Hepatocyte (in vitro differentiated cells): ENCODE measurements around the gene ATP8A2. TPM values are rescaled to one million over a fixed set of nuclear protein-coding genes. Genes with fewer than 3 reads are reported as not detected.

ENCODE experiments used
- DNase-seq: peaks from one replicate; pipeline ENCODE4 v3.0.0-alpha.2; 2016; ENCODE audit warnings: low spot score
- H2AFZ ChIP-seq: fragments of 200-600 bp; sonication (generic); 2 replicates; pipeline ENCODE4 v1.6.0; 2016; ENCODE audit warnings: antibody characterized with exemption, mild to moderate bottlenecking
- H3K27ac ChIP-seq: fragments of 200-600 bp; sonication (generic); 2 replicates; pipeline ENCODE4 v1.5.1; 2016; ENCODE audit warnings: mild to moderate bottlenecking
- H3K27me3 ChIP-seq: fragments of 200-600 bp; sonication (generic); 2 replicates; pipeline ENCODE4 v1.6.1; 2016
- H3K36me3 ChIP-seq: fragments of 200-600 bp; sonication (generic); replicated peaks from 2 replicates; pipeline ENCODE4 v1.5.1; 2016; ENCODE audit warnings: low read depth; ENCODE audit not compliant: insufficient read depth
- H3K4me1 ChIP-seq: fragments of 200-600 bp; sonication (generic); 2 replicates; pipeline ENCODE4 v1.5.1; 2016; ENCODE audit warnings: mild to moderate bottlenecking, moderate library complexity; ENCODE audit not compliant: insufficient read depth
- H3K4me2 ChIP-seq: fragments of 200-600 bp; sonication (generic); 2 replicates; pipeline ENCODE4 v1.6.0; 2016
- H3K4me3 ChIP-seq: fragments of 200-600 bp; sonication (generic); 2 replicates; pipeline ENCODE4 v1.5.1; 2016; ENCODE audit warnings: mild to moderate bottlenecking
- H3K79me2 ChIP-seq: fragments of 200-600 bp; sonication (generic); 2 replicates; pipeline ENCODE4 v1.6.0; 2017; ENCODE audit warnings: mild to moderate bottlenecking
- H3K9me2 ChIP-seq: fragments of 200-600 bp; sonication (generic); replicated peaks from 2 replicates; pipeline ENCODE4 v1.6.0; 2017; ENCODE audit warnings: mild to moderate bottlenecking; ENCODE audit not compliant: insufficient read depth
- H3K9me3 ChIP-seq: fragments of 200-600 bp; sonication (generic); 2 replicates; pipeline ENCODE4 v1.5.1; 2016; ENCODE audit warnings: low read depth, mild to moderate bottlenecking
- H4K20me1 ChIP-seq: fragments of 200-600 bp; sonication (generic); 2 replicates; pipeline ENCODE4 v1.6.0; 2016; ENCODE audit warnings: mild to moderate bottlenecking; ENCODE audit not compliant: insufficient read depth, poor library complexity, severe bottlenecking
- EZH2 ChIP-seq: fragments of 200-600 bp; sonication (generic); IDR thresholded peaks from 2 replicates; pipeline ENCODE4 v1.6.1; 2016; ENCODE audit warnings: antibody characterized with exemption, mild to moderate bottlenecking, borderline replicate concordance
- EZH2phosphoT487 ChIP-seq: fragments of 200-600 bp; sonication (generic); IDR thresholded peaks from one replicate; pipeline ENCODE4 v1.6.1; 2018; ENCODE audit warnings: antibody characterized with exemption, mild to moderate bottlenecking, low read depth, moderate library complexity; ENCODE audit not compliant: unreplicated experiment, severe bottlenecking
- WGBS: methylation state at CpG from one replicate; pipeline ENCODE4 v1.1.6; 2016; ENCODE audit warnings: low lambda C conversion rate; ENCODE audit errors: missing lambda C conversion rate; 5-methylcytosine and 5-hydroxymethylcytosine counted together
- polyA plus RNA-seq: library from polyadenylated mRNA; unstranded; fragments of >200 nt; fragmentation: Nextera tagmentation; extraction: Ambion mirVana; gene quantifications from 2 replicates; pipeline ENCODE4 v1.2.1, GENCODE V29; 2016
- total RNA-seq: library from RNA; depleted of rRNA; stranded (reverse); fragments of >200 nt; gene quantifications from 2 replicates; pipeline ENCODE4 v1.2.3, GENCODE V29; 2014
- TF ChIP-seq, protein P1 (sequence below): fragments of 200-600 bp; sonication (generic); IDR thresholded peaks from 2 replicates; pipeline ENCODE4 v1.5.1; 2016; ENCODE audit warnings: antibody characterized with exemption, mild to moderate bottlenecking; ENCODE audit not compliant: poor library complexity

Gene ATP8A2
- total and polyA plus RNA-seq, 2 experiments from 2014 or later, result 2.1 to 3.1 TPM

DNA sequence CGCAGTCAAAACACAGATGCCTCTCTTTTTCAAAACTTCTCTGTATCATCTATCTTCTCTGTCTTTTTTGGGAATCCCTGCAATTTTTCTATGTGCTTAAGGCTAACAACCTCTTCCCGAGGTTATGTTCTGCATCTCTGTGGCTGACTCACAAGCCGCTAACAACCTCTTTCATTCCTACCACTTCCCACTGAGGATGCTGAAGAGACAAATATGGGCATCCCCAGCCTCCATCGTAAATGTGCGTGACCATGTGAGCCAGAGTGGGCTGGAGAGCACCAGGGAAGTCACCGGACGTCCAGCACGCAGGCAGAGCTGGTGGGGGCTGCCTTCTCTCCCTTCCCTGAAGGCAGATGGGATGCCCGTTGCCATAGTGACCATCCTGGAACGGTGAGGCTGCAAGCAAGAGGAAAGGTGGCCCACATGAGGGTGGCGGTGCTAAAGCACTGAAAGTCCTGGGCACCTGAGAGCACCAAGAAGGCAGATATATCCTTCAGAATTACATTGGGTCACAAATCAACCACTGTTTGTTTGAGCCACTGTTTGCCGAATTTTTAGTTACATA is 557.2 kb downstream of the ATP8A2 start:
- TF ChIP-seq EZH2phosphoT487 (no peak), EZH2 (no peak)
- TF ChIP-seq, protein P1, sequence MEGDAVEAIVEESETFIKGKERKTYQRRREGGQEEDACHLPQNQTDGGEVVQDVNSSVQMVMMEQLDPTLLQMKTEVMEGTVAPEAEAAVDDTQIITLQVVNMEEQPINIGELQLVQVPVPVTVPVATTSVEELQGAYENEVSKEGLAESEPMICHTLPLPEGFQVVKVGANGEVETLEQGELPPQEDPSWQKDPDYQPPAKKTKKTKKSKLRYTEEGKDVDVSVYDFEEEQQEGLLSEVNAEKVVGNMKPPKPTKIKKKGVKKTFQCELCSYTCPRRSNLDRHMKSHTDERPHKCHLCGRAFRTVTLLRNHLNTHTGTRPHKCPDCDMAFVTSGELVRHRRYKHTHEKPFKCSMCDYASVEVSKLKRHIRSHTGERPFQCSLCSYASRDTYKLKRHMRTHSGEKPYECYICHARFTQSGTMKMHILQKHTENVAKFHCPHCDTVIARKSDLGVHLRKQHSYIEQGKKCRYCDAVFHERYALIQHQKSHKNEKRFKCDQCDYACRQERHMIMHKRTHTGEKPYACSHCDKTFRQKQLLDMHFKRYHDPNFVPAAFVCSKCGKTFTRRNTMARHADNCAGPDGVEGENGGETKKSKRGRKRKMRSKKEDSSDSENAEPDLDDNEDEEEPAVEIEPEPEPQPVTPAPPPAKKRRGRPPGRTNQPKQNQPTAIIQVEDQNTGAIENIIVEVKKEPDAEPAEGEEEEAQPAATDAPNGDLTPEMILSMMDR, result no peak
- no peak overlapping the region for H3K4me2 ChIP-seq
- WGBS, result 89% methylated on average over 12 of the region's 12 CpGs
- H2AFZ ChIP-seq, result no peak overlapping the region
- H3K27me3 ChIP-seq, result peaks cover 9% of the 10 kb centered on the region
- H3K79me2 ChIP-seq, result no peaks in the 10 kb centered on the region
- H3K9me2 ChIP-seq, result no peaks in the 10 kb centered on the region
- no peaks in the 10 kb centered on the region for H3K36me3 ChIP-seq
- no peaks in the 10 kb centered on the region for H3K4me1 ChIP-seq
- no peak overlapping the region for H3K27ac ChIP-seq
- no peak for DNase-seq
- H3K4me3 ChIP-seq, result no peak overlapping the region
- no peaks in the 10 kb centered on the region for H3K9me3 ChIP-seq
- no peaks in the 10 kb centered on the region for H4K20me1 ChIP-seq

DNA sequence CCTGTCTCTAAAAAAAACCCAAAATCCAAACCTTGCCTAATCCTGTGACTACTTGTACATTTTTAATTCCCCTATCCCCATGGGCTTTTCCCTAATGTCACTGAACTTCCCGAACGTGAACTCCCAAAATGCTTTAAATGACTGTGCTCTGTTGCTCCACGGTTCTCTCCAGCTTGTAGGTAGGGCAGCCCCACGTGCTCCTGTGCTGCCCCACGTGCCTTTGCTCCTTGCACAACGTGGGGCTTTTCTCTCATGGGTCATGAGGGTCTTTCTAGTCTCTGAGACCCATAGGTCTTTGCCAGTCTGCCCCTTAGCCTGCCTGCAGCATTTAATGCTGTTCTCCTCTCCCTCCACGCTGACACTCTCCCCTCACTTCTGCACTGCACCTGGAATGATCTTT is 558.0 kb downstream of the ATP8A2 start:
- Histone ChIP-seq H2AFZ (no peak overlapping the region), H3K36me3 (no peaks in the 10 kb centered on the region), H3K9me3 (no peaks in the 10 kb centered on the region), H3K9me2 (no peaks in the 10 kb centered on the region), H3K27ac (no peak overlapping the region), H3K4me2 (no peak overlapping the region), H4K20me1 (no peaks in the 10 kb centered on the region), H3K4me3 (no peak overlapping the region), H3K27me3 (peaks cover 9% of the 10 kb centered on the region), H3K79me2 (no peaks in the 10 kb centered on the region), H3K4me1 (no peaks in the 10 kb centered on the region)
- TF ChIP-seq, protein P1, result no peak
- no peak for TF ChIP-seq EZH2phosphoT487
- TF ChIP-seq EZH2, result no peak
- DNase-seq, result no peak
- 80% methylated on average over 7 of the region's 7 CpGs for WGBS

DNA sequence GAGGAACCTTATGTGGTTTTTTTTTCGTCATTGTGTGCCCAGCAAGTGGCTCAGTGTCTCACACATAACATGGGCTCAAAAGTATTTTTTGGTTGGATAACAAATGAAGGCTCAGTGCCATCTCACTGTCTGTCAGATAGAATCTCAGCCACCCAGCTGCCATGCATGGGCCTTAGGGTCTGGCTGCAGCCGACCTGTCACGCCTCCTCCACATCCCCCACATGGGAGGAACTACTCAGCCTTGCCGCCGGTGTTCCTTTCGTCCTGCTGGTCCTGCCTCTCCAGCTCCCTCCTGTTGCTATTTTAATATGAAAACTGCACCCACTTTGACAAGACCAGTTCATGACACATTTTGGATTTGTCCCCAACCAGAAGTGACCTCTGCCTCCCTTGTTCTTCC is 558.9 kb downstream of the ATP8A2 start:
- Histone ChIP-seq H3K27me3 (peaks cover 9% of the 10 kb centered on the region), H3K79me2 (no peaks in the 10 kb centered on the region), H3K27ac (no peak overlapping the region), H4K20me1 (no peaks in the 10 kb centered on the region), H2AFZ (no peak overlapping the region), H3K9me3 (no peaks in the 10 kb centered on the region), H3K4me2 (no peak overlapping the region), H3K4me3 (no peak overlapping the region), H3K36me3 (no peaks in the 10 kb centered on the region), H3K9me2 (no peaks in the 10 kb centered on the region), H3K4me1 (no peaks in the 10 kb centered on the region)
- 71% methylated on average over 6 of the region's 6 CpGs for WGBS
- no peak for DNase-seq
- no peak for TF ChIP-seq EZH2
- TF ChIP-seq EZH2phosphoT487, result no peak
- TF ChIP-seq, protein P1, result no peak
